GM12875 (cell line): ENCODE results near the gene TAS1R3.

ENCODE experiments used
- H3K4me3 ChIP-seq: one replicate; pipeline ENCODE4 v1.5.1; 2011; ENCODE audit warnings: low read depth, low read length, control low read depth
- TF ChIP-seq, protein P1 (sequence below): IDR thresholded peaks from 2 replicates; pipeline ENCODE4 v1.5.1; 2011; ENCODE audit warnings: low read depth, mild to moderate bottlenecking, control low read depth, inconsistent platforms, low read length, moderate library complexity, borderline replicate concordance; ENCODE audit not compliant: insufficient read depth

TAS1R3 gene

GRCh38 chr1:1349256-1350012 is 18.4 kb downstream of the TAS1R3 start, which contains the start of gene DVL1:
TSS of gene DVL1 (minus strand) at chr1:1349418. CDS start at chr1:1349065, 353 bp downstream.
- peak within 1 kb of the TSS; percentile 80 for H3K4me3 ChIP-seq
- TF ChIP-seq, protein P1, sequence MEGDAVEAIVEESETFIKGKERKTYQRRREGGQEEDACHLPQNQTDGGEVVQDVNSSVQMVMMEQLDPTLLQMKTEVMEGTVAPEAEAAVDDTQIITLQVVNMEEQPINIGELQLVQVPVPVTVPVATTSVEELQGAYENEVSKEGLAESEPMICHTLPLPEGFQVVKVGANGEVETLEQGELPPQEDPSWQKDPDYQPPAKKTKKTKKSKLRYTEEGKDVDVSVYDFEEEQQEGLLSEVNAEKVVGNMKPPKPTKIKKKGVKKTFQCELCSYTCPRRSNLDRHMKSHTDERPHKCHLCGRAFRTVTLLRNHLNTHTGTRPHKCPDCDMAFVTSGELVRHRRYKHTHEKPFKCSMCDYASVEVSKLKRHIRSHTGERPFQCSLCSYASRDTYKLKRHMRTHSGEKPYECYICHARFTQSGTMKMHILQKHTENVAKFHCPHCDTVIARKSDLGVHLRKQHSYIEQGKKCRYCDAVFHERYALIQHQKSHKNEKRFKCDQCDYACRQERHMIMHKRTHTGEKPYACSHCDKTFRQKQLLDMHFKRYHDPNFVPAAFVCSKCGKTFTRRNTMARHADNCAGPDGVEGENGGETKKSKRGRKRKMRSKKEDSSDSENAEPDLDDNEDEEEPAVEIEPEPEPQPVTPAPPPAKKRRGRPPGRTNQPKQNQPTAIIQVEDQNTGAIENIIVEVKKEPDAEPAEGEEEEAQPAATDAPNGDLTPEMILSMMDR = peak; percentile 68

DNA sequence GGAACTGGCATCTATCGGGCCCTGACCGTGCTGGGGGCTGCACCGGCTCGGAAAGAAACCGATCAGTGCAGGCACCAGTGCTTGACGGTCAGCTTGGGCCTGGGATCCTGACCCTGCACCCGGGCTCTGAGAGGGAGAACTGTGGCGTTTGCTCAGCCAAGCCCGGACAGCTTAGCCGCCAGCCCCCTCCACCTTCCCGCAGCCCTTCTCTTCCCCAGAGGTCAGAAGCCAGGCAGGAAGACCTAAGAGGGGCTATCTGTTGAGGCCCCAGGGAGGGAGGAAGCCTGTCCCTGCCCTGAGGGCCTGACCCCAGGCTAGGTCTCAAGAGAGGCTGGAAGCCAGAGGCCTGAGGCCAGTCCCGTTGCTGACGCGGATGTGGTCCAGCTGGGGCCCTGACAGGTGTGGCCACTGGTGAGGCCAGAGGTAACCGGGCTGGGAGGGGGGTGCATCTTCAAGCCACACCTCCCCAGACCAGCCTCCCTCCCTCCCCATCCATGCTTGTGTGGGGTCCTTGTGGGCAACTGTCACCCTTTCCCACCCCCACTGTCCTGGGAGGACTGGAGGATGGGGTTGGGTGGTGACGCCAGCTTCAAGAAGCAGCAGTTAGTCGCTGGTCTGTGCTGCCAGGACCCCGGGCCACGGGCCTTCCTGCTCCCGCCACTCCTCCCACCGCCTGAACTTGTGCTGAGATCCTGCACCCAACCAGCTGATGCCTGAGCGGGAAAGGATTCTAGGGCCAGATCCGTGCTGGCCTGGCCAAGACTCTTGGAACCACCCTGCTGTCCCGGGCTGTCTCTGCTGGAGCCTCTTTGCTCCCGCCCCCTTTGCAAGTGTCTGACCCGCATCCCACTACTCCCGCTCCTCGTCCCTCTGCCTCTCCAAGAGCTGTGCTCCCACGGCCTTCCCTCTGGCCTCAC is 20.7 kb downstream of the TAS1R3 start:
- TF ChIP-seq, protein P1 = no peak
- H3K4me3 ChIP-seq = no peak overlapping the region

GRCh38 chr1:1352786-1353388 is 21.8 kb downstream of the TAS1R3 start:
- TF ChIP-seq, protein P1 = no peak
- H3K4me3 ChIP-seq = no peak overlapping the region

GRCh38 chr1:1353389-1354151 is 22.5 kb downstream of the TAS1R3 start:
- TF ChIP-seq, protein P1 = no peak
- H3K4me3 ChIP-seq = no peak overlapping the region

DNA sequence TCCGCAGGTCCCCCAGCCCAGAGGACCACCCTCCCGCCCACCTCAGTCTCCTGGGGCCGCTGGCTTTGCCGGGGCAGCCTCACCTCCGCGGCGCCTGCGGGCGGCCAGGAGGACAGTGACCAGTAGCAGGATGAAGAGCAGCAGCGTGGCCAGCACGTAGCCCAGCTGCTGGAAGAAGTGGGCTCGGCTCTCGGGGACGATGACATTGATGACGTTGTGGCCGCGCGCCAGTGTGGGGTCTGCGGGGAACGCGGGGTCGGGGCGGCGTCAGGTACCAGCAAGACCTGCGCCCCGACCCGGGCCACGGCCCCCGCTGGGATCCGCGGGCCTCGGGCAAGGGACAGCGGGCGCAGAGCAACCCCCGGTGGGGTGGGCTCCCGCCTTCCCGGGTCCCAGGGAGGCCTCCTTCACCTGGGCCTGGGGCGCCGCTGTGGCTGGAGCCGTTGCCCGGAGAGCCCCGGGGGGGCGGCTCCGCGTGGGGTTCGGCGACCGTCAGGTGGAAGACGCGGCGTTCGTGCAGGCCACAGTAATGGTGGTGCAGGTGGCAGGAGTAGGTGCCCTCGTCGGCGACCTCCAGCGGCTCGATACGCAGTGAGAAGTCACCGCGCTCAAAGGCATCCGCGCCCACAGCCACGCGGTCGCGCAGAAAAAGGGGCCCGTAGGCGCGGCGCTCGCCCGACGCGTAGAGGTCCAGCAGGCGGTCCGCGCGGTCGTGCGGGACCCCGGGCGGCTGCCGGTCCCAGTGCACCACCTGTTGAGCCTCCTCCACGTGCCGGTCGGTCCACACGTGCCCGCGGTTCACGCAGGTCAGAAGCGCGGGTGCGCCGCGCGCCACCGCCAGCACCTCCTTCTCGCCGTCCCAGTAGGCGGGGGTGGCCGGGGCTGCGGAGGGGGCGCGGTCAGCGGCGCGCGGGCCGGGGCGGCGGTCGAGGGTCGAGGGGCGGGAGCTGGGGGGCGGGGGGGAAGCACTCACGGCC is 23.5 kb downstream of the TAS1R3 start:
- no peak overlapping the region for H3K4me3 ChIP-seq
- TF ChIP-seq, protein P1 = no peak
